OCI-LY3 (cell line): ENCODE results near the gene SULT2B1.

Experiments
- H2AFZ ChIP-seq: fragments of 200-600, 300-600 bp; shearing (Covaris generic); 2 replicates; pipeline ENCODE4 v1.6.0; 2014; ENCODE audit warnings: antibody characterized with exemption, low read depth, low read length
- H3K27ac ChIP-seq: fragments of 200-600, 300-600 bp; sonication (generic); 2 replicates; pipeline ENCODE4 v1.5.1; 2014; ENCODE audit warnings: mild to moderate bottlenecking, low read length, moderate library complexity, mixed read lengths
- H3K27me3 ChIP-seq: fragments of 200-600, 300-600 bp; sonication (generic); 2 replicates; pipeline ENCODE4 v1.6.1; 2014; ENCODE audit warnings: low read depth, low read length, mixed read lengths
- H3K36me3 ChIP-seq: fragments of 200-600, 300-600 bp; sonication (generic); replicated peaks from 2 replicates; pipeline ENCODE3; 2014; ENCODE audit warnings: low read depth, low read length, mixed read lengths
- H3K4me1 ChIP-seq: fragments of 300-600, 200-600 bp; sonication (generic); 2 replicates; pipeline ENCODE4 v1.6.1; 2014; ENCODE audit warnings: low read length, mixed read lengths
- H3K4me2 ChIP-seq: fragments of 200-600, 300-600 bp; sonication (generic); 2 replicates; pipeline ENCODE4 v1.6.1; 2014; ENCODE audit warnings: low read length, mixed read lengths
- H3K4me3 ChIP-seq: fragments of 300-600, 200-600 bp; sonication (generic); 2 replicates; pipeline ENCODE4 v1.5.1; 2014; ENCODE audit warnings: antibody characterized with exemption, mild to moderate bottlenecking, low read length, moderate library complexity
- H3K79me2 ChIP-seq: fragments of 300-600, 200-600 bp; shearing (Covaris generic); 2 replicates; pipeline ENCODE4 v1.6.1; 2014; ENCODE audit warnings: mild to moderate bottlenecking, low read length, mixed read lengths
- H3K9ac ChIP-seq: fragments of 300-600, 200-600 bp; shearing (Covaris generic); 2 replicates; pipeline ENCODE4 v1.6.0; 2014; ENCODE audit warnings: mild to moderate bottlenecking, low read length, moderate library complexity
- H3K9me3 ChIP-seq: fragments of 200-600, 300-600 bp; shearing (Covaris generic); 2 replicates; pipeline ENCODE4 v1.6.1; 2014; ENCODE audit warnings: low read length, mixed read lengths; ENCODE audit not compliant: insufficient read depth
- H4K20me1 ChIP-seq: fragments of 200-600, 300-600 bp; sonication (generic); 2 replicates; pipeline ENCODE4 v1.6.1; 2016; ENCODE audit warnings: low read length, mixed read lengths; ENCODE audit not compliant: insufficient read depth
- CTCF ChIP-seq: fragments of 200-600, 300-600 bp; sonication (generic); IDR thresholded peaks from 2 replicates; pipeline ENCODE4 v1.5.1; 2014; ENCODE audit warnings: antibody characterized with exemption, low read length, low read depth
- EZH2phosphoT487 ChIP-seq: fragments of 200-600 bp; shearing (Covaris generic); IDR thresholded peaks from 2 replicates; pipeline ENCODE4 v1.6.1; 2018; ENCODE audit warnings: antibody characterized with exemption, mixed run types, low read depth

SULT2B1 gene

GRCh38 chr19:48607359-48607755 lies 55.4 kb downstream of the SULT2B1 start:
- no peak overlapping the region for H3K27ac ChIP-seq
- TF ChIP-seq CTCF = no peak
- no peak for TF ChIP-seq EZH2phosphoT487
- H2AFZ ChIP-seq = no peak overlapping the region
- no peaks in the 10 kb centered on the region for H3K36me3 ChIP-seq
- no peak overlapping the region for H3K4me3 ChIP-seq
- H4K20me1 ChIP-seq = no peaks in the 10 kb centered on the region
- no peaks in the 10 kb centered on the region for H3K9me3 ChIP-seq
- H3K79me2 ChIP-seq = no peaks in the 10 kb centered on the region
- no peak overlapping the region for H3K9ac ChIP-seq
- peaks cover 14% of the 10 kb centered on the region for H3K4me1 ChIP-seq
- H3K27me3 ChIP-seq = no peaks in the 10 kb centered on the region
- no peak overlapping the region for H3K4me2 ChIP-seq

- Histone ChIP-seq H3K27ac (peak overlapping the region; percentile 47), H3K4me1 (peaks cover 14% of the 10 kb centered on the region), H3K79me2 (no peaks in the 10 kb centered on the region), H3K27me3 (no peaks in the 10 kb centered on the region), H3K9me3 (no peaks in the 10 kb centered on the region), H3K9ac (peak overlapping the region; percentile 38; the same call in 1 of the 2 replicates), H3K4me3 (peak overlapping the region; percentile 61), H4K20me1 (no peaks in the 10 kb centered on the region), H3K36me3 (no peaks in the 10 kb centered on the region), H3K4me2 (peak overlapping the region; percentile 84), H2AFZ (peak overlapping the region; percentile 89)
- peak; percentile 88 for TF ChIP-seq CTCF
- TF ChIP-seq EZH2phosphoT487 = no peak
These were observed 56.9 kb downstream of the SULT2B1 start for GRCh38 chr19:48608798-48609263.

- Histone ChIP-seq H3K27ac (peak overlapping the region; percentile 47; the same call in 1 of the 2 replicates), H3K9ac (no peak overlapping the region), H3K36me3 (no peaks in the 10 kb centered on the region), H3K4me3 (no peak overlapping the region), H3K9me3 (no peaks in the 10 kb centered on the region), H3K79me2 (no peaks in the 10 kb centered on the region), H3K27me3 (no peaks in the 10 kb centered on the region), H3K4me2 (peak overlapping the region; percentile 84), H3K4me1 (peaks cover 14% of the 10 kb centered on the region), H4K20me1 (0 out of 2 replicates have a peak, but pooled peaks cover 6% of the 10 kb centered on the region), H2AFZ (no peak overlapping the region)
- no peak for TF ChIP-seq CTCF
- no peak for TF ChIP-seq EZH2phosphoT487
These were observed 57.7 kb downstream of the SULT2B1 start for GRCh38 chr19:48609571-48610108.

- H3K79me2 ChIP-seq = peaks cover 15% of the 10 kb centered on the region
- no peak overlapping the region for H2AFZ ChIP-seq
- TF ChIP-seq CTCF (no peak), EZH2phosphoT487 (no peak)
- no peak overlapping the region for H3K27ac ChIP-seq
- H3K9me3 ChIP-seq = no peaks in the 10 kb centered on the region
- H3K9ac ChIP-seq = no peak overlapping the region
- H3K4me1 ChIP-seq = peaks cover 16% of the 10 kb centered on the region
- peaks cover 20% of the 10 kb centered on the region for H3K36me3 ChIP-seq
- H4K20me1 ChIP-seq = peaks cover 27% of the 10 kb centered on the region
- H3K4me2 ChIP-seq = no peak overlapping the region
- no peaks in the 10 kb centered on the region for H3K27me3 ChIP-seq
- H3K4me3 ChIP-seq = no peak overlapping the region
These were observed 59.9 kb downstream of the SULT2B1 start for GRCh38 chr19:48611872-48612271.
